ENCODE results near the gene PTGER4.

DNA sequence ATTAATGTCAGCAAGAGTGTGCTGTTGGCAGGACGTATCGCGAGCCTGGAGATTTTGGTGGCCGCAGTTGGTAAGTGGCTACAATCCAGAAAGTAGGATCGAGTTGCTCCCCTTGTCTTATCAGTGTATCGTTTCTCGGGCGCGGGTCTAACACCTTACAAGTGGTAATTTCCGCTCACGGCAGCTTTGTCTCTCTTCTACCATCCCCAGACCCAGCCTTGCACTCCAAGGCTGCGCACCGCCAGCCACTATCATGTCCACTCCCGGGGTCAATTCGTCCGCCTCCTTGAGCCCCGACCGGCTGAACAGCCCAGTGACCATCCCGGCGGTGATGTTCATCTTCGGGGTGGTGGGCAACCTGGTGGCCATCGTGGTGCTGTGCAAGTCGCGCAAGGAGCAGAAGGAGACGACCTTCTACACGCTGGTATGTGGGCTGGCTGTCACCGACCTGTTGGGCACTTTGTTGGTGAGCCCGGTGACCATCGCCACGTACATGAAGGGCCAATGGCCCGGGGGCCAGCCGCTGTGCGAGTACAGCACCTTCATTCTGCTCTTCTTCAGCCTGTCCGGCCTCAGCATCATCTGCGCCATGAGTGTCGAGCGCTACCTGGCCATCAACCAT is 1.1 kb downstream of the PTGER4 start:
- TF ChIP-seq YY1 (IDR thresholded peaks at IDR 0.05; ENCODE audit: insufficient read depth, insufficient read length) (no peak), ZNF274 (IDR thresholded peaks at IDR 0.05; ENCODE audit: low read depth, low read length) (no peak), SUZ12 (IDR thresholded peaks at IDR 0.05; ENCODE audit: extremely low read depth, insufficient read depth, insufficient read length) (no peak)

Data from NT2/D1 (cell line).